IMR-90 (cell line): Measurements from ENCODE around the gene SOX8. TPM values are rescaled to one million over a fixed set of nuclear protein-coding genes. Genes with fewer than 3 reads are reported as not detected.

ENCODE experiments used
- ATAC-seq: fragments of 200-7000 bp; cut with Tn5 transposase; 2 replicates; pipeline ENCODE4 v1.9.1; 2020; ENCODE audit warnings: low read depth, mild to moderate bottlenecking, moderate library complexity
- BruUV-seq: library from RNA; stranded (reverse); fragments of 400-500 nt; replicated peaks from 2 replicates; lab custom pipeline; 2021; lab: Mats Ljungman, UMichigan
- CTCF ChIA-PET: fragments of 300-600 bp; formaldehyde crosslinking; extraction: SDS; loops from one replicate; lab custom pipeline; 2021; ENCODE audit warnings: antibody characterized with exemption; lab: Yijun Ruan, JAX
- POLR2A ChIA-PET: fragments of 300-600 bp; sonication (Branson Sonifier 250); formaldehyde crosslinking; loops from one replicate; lab custom pipeline; 2022; ENCODE audit warnings: antibody characterized with exemption; ENCODE audit not compliant: unreplicated experiment; lab: Charles Lee
- DNase-seq: peaks from one replicate; pipeline ENCODE4 v3.0.0; 2013
- H2AFZ ChIP-seq: replicated peaks from 2 replicates; pipeline ENCODE3; 2013; ENCODE audit warnings: low read length, mild to moderate bottlenecking; ENCODE audit not compliant: poor library complexity
- H2AK5ac ChIP-seq: 2 replicates; pipeline ENCODE4 v1.6.1; 2013; ENCODE audit warnings: low read depth, low read length, inconsistent platforms
- H2AK9ac ChIP-seq: replicated peaks from 2 replicates; pipeline ENCODE3; 2013; ENCODE audit warnings: mild to moderate bottlenecking, low read depth, low read length, moderate library complexity; ENCODE audit not compliant: poor library complexity
- H2BK120ac ChIP-seq: 2 replicates; pipeline ENCODE4 v1.6.1; 2013; ENCODE audit warnings: low read depth, low read length, inconsistent platforms
- H2BK15ac ChIP-seq: 3 replicates; pipeline ENCODE4 v1.6.1; 2013; ENCODE audit warnings: low read depth, low read length, inconsistent platforms
- H2BK20ac ChIP-seq: 2 replicates; pipeline ENCODE4 v1.6.1; 2013; ENCODE audit warnings: low read depth, mild to moderate bottlenecking, inconsistent platforms, low read length, moderate library complexity
- H2BK5ac ChIP-seq: 2 replicates; pipeline ENCODE4 v1.6.1; 2013; ENCODE audit warnings: mild to moderate bottlenecking, low read depth, low read length, inconsistent platforms; ENCODE audit not compliant: poor library complexity, severe bottlenecking
- H3K14ac ChIP-seq: replicated peaks from 2 replicates; pipeline ENCODE4 v1.6.1; 2013; ENCODE audit warnings: low read depth, low read length, inconsistent platforms
- H3K18ac ChIP-seq: 2 replicates; pipeline ENCODE4 v1.6.1; 2013; ENCODE audit warnings: low read depth, low read length, control low read depth
- H3K23ac ChIP-seq: 2 replicates; pipeline ENCODE4 v1.6.1; 2013; ENCODE audit warnings: low read depth, low read length, inconsistent platforms
- H3K27ac ChIP-seq: 2 replicates; pipeline ENCODE4 v1.5.1; 2013; ENCODE audit warnings: mild to moderate bottlenecking, control low read depth, low read length; ENCODE audit not compliant: insufficient read depth
- H3K27me3 ChIP-seq: 2 replicates; pipeline ENCODE4 v1.6.1; 2013; ENCODE audit warnings: low read length; ENCODE audit not compliant: control insufficient read depth, insufficient read depth
- H3K36me3 ChIP-seq: 2 replicates; pipeline ENCODE4 v1.6.1; 2013; ENCODE audit warnings: low read length, mixed read lengths; ENCODE audit not compliant: control insufficient read depth, insufficient read depth
- H3K4ac ChIP-seq: 2 replicates; pipeline ENCODE4 v1.6.1; 2013; ENCODE audit warnings: low read depth, low read length, inconsistent platforms
- H3K4me1 ChIP-seq: 2 replicates; pipeline ENCODE4 v1.6.1; 2013; ENCODE audit warnings: low read length, mixed read lengths; ENCODE audit not compliant: control insufficient read depth, insufficient read depth
- H3K4me2 ChIP-seq: 2 replicates; pipeline ENCODE4 v1.6.1; 2013; ENCODE audit warnings: low read depth, mild to moderate bottlenecking, control low read depth, low read length, moderate library complexity
- H3K4me3 ChIP-seq: 2 replicates; pipeline ENCODE4 v1.5.1; 2013; ENCODE audit warnings: low read depth, mild to moderate bottlenecking, control low read depth, low read length, moderate library complexity; ENCODE audit not compliant: insufficient read depth
- H3K56ac ChIP-seq: 2 replicates; pipeline ENCODE4 v1.6.1; 2013; ENCODE audit warnings: low read length, inconsistent platforms; ENCODE audit not compliant: insufficient read depth; ENCODE audit errors: extremely low read depth
- H3K79me1 ChIP-seq, 2 experiments: 2 replicates each; pipeline ENCODE4 v1.6.1; 2013; ENCODE audit warnings: low read length in 2 of 2, inconsistent platforms in 1 of 2, low read depth in 1 of 2
- H3K9ac ChIP-seq: 2 replicates; pipeline ENCODE4 v1.6.1; 2013; ENCODE audit warnings: low read depth, low read length, control low read depth
- H3K9me1 ChIP-seq: 2 replicates; pipeline ENCODE4 v1.6.1; 2013; ENCODE audit warnings: low read length, inconsistent platforms; ENCODE audit not compliant: insufficient read depth
- H3K9me3 ChIP-seq: 2 replicates; pipeline ENCODE4 v1.6.1; 2013; ENCODE audit warnings: low read length; ENCODE audit not compliant: control insufficient read depth, insufficient read depth
- H4K20me1 ChIP-seq: 2 replicates; pipeline ENCODE4 v1.6.1; 2013; ENCODE audit warnings: low read length, inconsistent platforms; ENCODE audit not compliant: insufficient read depth
- H4K5ac ChIP-seq: 2 replicates; pipeline ENCODE4 v1.6.1; 2013; ENCODE audit warnings: mild to moderate bottlenecking, low read depth, low read length, control low read depth
- H4K8ac ChIP-seq, 2 experiments: 2 replicates each; pipeline ENCODE4 v1.6.1; 2013; ENCODE audit warnings: low read depth in 2 of 2, low read length in 2 of 2, control low read depth in 1 of 2, inconsistent platforms in 1 of 2
- H4K91ac ChIP-seq: 2 replicates; pipeline ENCODE4 v1.6.1; 2013; ENCODE audit warnings: low read depth, low read length, inconsistent platforms; ENCODE audit not compliant: insufficient read depth
- MAZ ChIP-seq: IDR thresholded peaks from 2 replicates; pipeline ENCODE4 v1.6.1; 2012; ENCODE audit warnings: low read depth, mild to moderate bottlenecking, low read length, improper control_type of control experiment, moderate library complexity, borderline replicate concordance
- WGBS, 2 experiments: methylation state at CpG; one replicate each; pipeline versions ENCODE4 v1.1.5 to v1.1.7; 2013; ENCODE audit warnings: missing lambda C conversion rate in 2 of 2; ENCODE audit not compliant: insufficient read length in 1 of 2; ENCODE audit errors: extremely low coverage in 2 of 2; 5-methylcytosine and 5-hydroxymethylcytosine counted together
- dilution Hi-C: fragments of 300-500 bp; cut with HindIII; formaldehyde crosslinking; loops from one replicate; pipeline ENCODE4 v1.14.3; 2018; ENCODE audit warnings: low sequenced_read_pairs; ENCODE audit not compliant: unreplicated experiment
- in situ Hi-C: fragments of 300-500 bp; cut with MboI; formaldehyde crosslinking; loops from 3 replicates; pipeline ENCODE4 v1.14.3; 2019; ENCODE audit warnings: low sequenced_read_pairs, inconsistent platforms, mixed read lengths
- intact Hi-C: fragments of 100-400 bp; cut with micrococcal nuclease; formaldehyde crosslinking; loops from 2 replicates; pipeline ENCODE4 v1.10.0; 2022
- polyA plus RNA-seq, 3 experiments: library from polyadenylated mRNA; depleted of rRNA; stranded (reverse); fragments of >200 nt; gene quantifications; 2 replicates each; pipeline ENCODE4 v1.2.3, GENCODE V29; 2012; ENCODE audit warnings: low replicate concordance in 1 of 3
- total RNA-seq: library from RNA; depleted of rRNA; stranded (reverse); fragments of >200 nt; gene quantifications from 2 replicates; pipeline ENCODE4 v1.2.3, GENCODE V29; 2012

The SOX8 gene
- total and polyA plus RNA-seq, 2 of the 4 experiments (the other 2 are of a cell fraction), result under 0.01 to 0.26 TPM

DNA sequence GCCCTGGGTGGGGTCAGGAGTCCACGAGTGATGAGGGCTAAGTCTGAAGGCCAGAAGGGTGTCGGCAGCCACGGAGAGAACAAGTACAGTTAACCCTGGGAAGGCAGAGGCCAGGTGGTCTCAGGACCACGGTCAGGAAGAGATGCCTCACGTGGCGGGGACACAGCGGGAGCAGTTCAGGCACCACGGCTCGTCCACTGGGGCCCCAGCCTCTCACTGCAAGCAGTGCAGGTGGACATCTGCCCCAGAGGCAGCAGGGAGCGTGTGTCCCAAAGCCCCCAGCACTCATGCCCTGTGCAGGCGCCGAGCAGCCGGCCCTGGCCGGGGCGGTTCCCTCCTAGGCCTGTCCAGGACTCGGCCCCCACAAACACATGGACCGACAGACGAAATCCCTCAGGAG lies 15.5 kb upstream of the SOX8 start:
- Histone ChIP-seq H3K4me3 (no peak overlapping the region), H3K36me3 (peaks cover 12% of the 10 kb centered on the region), H4K91ac (no peak overlapping the region), H3K56ac (no peak overlapping the region), H2BK120ac (no peak overlapping the region), H2BK20ac (no peak overlapping the region), H2AK9ac (no peak overlapping the region), H3K4ac (no peak overlapping the region), H3K9ac (no peak overlapping the region), H4K5ac (no peak overlapping the region), H3K27ac (no peak overlapping the region), H3K4me2 (no peak overlapping the region), H3K23ac (no peak overlapping the region), H3K18ac (no peak overlapping the region), H2AK5ac (no peak overlapping the region), H3K9me1 (peaks cover 7% of the 10 kb centered on the region), H3K4me1 (peaks cover 8% of the 10 kb centered on the region), H3K79me1 (peaks cover 14 to 15% of the 10 kb centered on the region in 2 experiments), H3K9me3 (peaks cover 7% of the 10 kb centered on the region; the same call in 1 of the 2 replicates), H2AFZ (no peak overlapping the region), H3K14ac (no peak overlapping the region), H2BK5ac (no peak overlapping the region), H2BK15ac (no peak overlapping the region), H4K8ac (no peak overlapping the region), H3K27me3 (no peaks in the 10 kb centered on the region), H4K20me1 (0 out of 2 replicates have a peak, but pooled peaks cover 7% of the 10 kb centered on the region)
- no peak for TF ChIP-seq MAZ
- ATAC-seq, result no peak
- ChIA-PET CTCF (no interaction called here), POLR2A (no interaction called here)
- dilution Hi-C loops, result no loop called here
- intact Hi-C loops, result no loop called here
- no TSS peak for BruUV-seq
- in situ Hi-C loops, result no loop called here
- 95% methylated on average over 17 of the region's 18 CpGs; no CpG with 5 or more reads in 1 of the 2 experiments for whole genome bisulfite sequencing, 2 experiments
- DNase-seq, result no peak
